ENCODE data around the gene WNT16.
"Not testable (repeated sequence)": the region's sequence is repeated elsewhere in the genome, so short reads cannot be mapped to it uniquely, and the experiment has no call there.

WNT16 gene

GRCh38 chr7:121300685-121301420 is 27.9 kb upstream of the WNT16 start:
- H3K4me1 Mint-ChIP-seq = peaks cover 22% of the 10 kb centered on the region
- H3K27me3 Mint-ChIP-seq = no peaks in the 10 kb centered on the region
- H3K36me3 Mint-ChIP-seq = peaks cover 23% of the 10 kb centered on the region
- no peak for ATAC-seq (ENCODE audit: low read depth)
- peak overlapping the region; percentile 72 for H3K27ac Mint-ChIP-seq
- DNase-seq (ENCODE audit: low spot score in 2 of 2) = no peak
- peaks cover 2% of the 10 kb centered on the region for H3K9me3 Mint-ChIP-seq
- no peak overlapping the region for H3K4me3 Mint-ChIP-seq

GRCh38 chr7:121301446-121302213 is 27.2 kb upstream of the WNT16 start:
- Mint-ChIP-seq H3K4me3 (peak overlapping the region; percentile 16), H3K9me3 (peaks cover 2% of the 10 kb centered on the region), H3K4me1 (peaks cover 27% of the 10 kb centered on the region), H3K27me3 (no peaks in the 10 kb centered on the region), H3K36me3 (peaks cover 27% of the 10 kb centered on the region), H3K27ac (peak overlapping the region; percentile 72)
- ATAC-seq (ENCODE audit: low read depth) (no peak), DNase-seq (ENCODE audit: low spot score in 2 of 2) (no peak)

- Mint-ChIP-seq H3K27me3 (no peaks in the 10 kb centered on the region), H3K4me3 (peak overlapping the region; percentile 62), H3K27ac (peak overlapping the region; percentile 72), H3K4me1 (peaks cover 32% of the 10 kb centered on the region), H3K36me3 (peaks cover 31% of the 10 kb centered on the region), H3K9me3 (peaks cover 2% of the 10 kb centered on the region)
- ATAC-seq (ENCODE audit: low read depth) = peak; percentile 96
- peak; percentile 30 to 56 for DNase-seq (ENCODE audit: low spot score in 2 of 2)
Measured at GRCh38 chr7:121302214-121302745, 26.5 kb upstream of the WNT16 start.

- no peaks in the 10 kb centered on the region for H3K27me3 Mint-ChIP-seq
- H3K4me3 Mint-ChIP-seq = no peak overlapping the region
- DNase-seq (ENCODE audit: low spot score in 2 of 2) (no peak), ATAC-seq (ENCODE audit: low read depth) (no peak)
- H3K27ac Mint-ChIP-seq = no peak overlapping the region
- peaks cover 36% of the 10 kb centered on the region for H3K36me3 Mint-ChIP-seq
- H3K9me3 Mint-ChIP-seq = peaks cover 2% of the 10 kb centered on the region
- H3K4me1 Mint-ChIP-seq = peaks cover 35% of the 10 kb centered on the region
Measured at GRCh38 chr7:121303422-121304101, 25.2 kb upstream of the WNT16 start.

- Mint-ChIP-seq H3K27ac (no peak overlapping the region), H3K9me3 (peaks cover 2% of the 10 kb centered on the region), H3K27me3 (no peaks in the 10 kb centered on the region), H3K4me1 (peaks cover 35% of the 10 kb centered on the region), H3K36me3 (peaks cover 40% of the 10 kb centered on the region), H3K4me3 (no peak overlapping the region)
- DNase-seq (ENCODE audit: low spot score in 2 of 2) = no peak
- ATAC-seq (ENCODE audit: low read depth) = no peak
Measured at GRCh38 chr7:121304102-121304658, 24.6 kb upstream of the WNT16 start.

- DNase-seq (ENCODE audit: low spot score in 2 of 2) (no peak), ATAC-seq (ENCODE audit: low read depth) (no peak)
- H3K27me3 Mint-ChIP-seq = no peaks in the 10 kb centered on the region
- no peak overlapping the region for H3K4me3 Mint-ChIP-seq
- no peak overlapping the region for H3K27ac Mint-ChIP-seq
- H3K4me1 Mint-ChIP-seq = peaks cover 37% of the 10 kb centered on the region
- H3K36me3 Mint-ChIP-seq = peaks cover 48% of the 10 kb centered on the region
- peaks cover 4% of the 10 kb centered on the region for H3K9me3 Mint-ChIP-seq
Measured at GRCh38 chr7:121305109-121305508, 23.7 kb upstream of the WNT16 start.

GRCh38 chr7:121306565-121306964 is 22.2 kb upstream of the WNT16 start:
- Mint-ChIP-seq H3K9me3 (peaks cover 12% of the 10 kb centered on the region), H3K4me3 (no peak overlapping the region), H3K27ac (peak overlapping the region; percentile 57), H3K4me1 (peaks cover 41% of the 10 kb centered on the region), H3K36me3 (peaks cover 50% of the 10 kb centered on the region), H3K27me3 (no peaks in the 10 kb centered on the region)
- ATAC-seq (ENCODE audit: low read depth) = no peak
- no peak for DNase-seq (ENCODE audit: low spot score in 2 of 2)

- no peak for DNase-seq (ENCODE audit: low spot score in 2 of 2)
- Mint-ChIP-seq H3K36me3 (peaks cover 51% of the 10 kb centered on the region), H3K4me1 (peaks cover 38% of the 10 kb centered on the region), H3K9me3 (peaks cover 12% of the 10 kb centered on the region), H3K27me3 (no peaks in the 10 kb centered on the region), H3K4me3 (no peak overlapping the region), H3K27ac (peak overlapping the region; percentile 57)
- ATAC-seq (ENCODE audit: low read depth) = no peak
Measured at GRCh38 chr7:121307021-121307574, 21.7 kb upstream of the WNT16 start.

GRCh38 chr7:121313220-121313792 is 15.5 kb upstream of the WNT16 start:
- H3K4me1 Mint-ChIP-seq = peaks cover 49% of the 10 kb centered on the region
- peak overlapping the region; percentile 75 for H3K4me3 Mint-ChIP-seq
- H3K27ac Mint-ChIP-seq = peak overlapping the region; percentile 91
- DNase-seq (ENCODE audit: low spot score in 2 of 2) (no peak), ATAC-seq (ENCODE audit: low read depth) (no peak)
- H3K27me3 Mint-ChIP-seq = no peaks in the 10 kb centered on the region
- peaks cover 48% of the 10 kb centered on the region for H3K36me3 Mint-ChIP-seq
- peaks cover 15% of the 10 kb centered on the region for H3K9me3 Mint-ChIP-seq

- Mint-ChIP-seq H3K9me3 (peaks cover 15% of the 10 kb centered on the region), H3K4me3 (peak overlapping the region; percentile 75), H3K36me3 (peaks cover 46% of the 10 kb centered on the region), H3K27me3 (no peaks in the 10 kb centered on the region), H3K27ac (peak overlapping the region; percentile 91), H3K4me1 (peaks cover 52% of the 10 kb centered on the region)
- DNase-seq (ENCODE audit: low spot score in 2 of 2) (peak in 1 of 2 donors; percentile 41), ATAC-seq (ENCODE audit: low read depth) (peak; percentile 93)
Measured at GRCh38 chr7:121313793-121314676, 14.8 kb upstream of the WNT16 start.

- peaks cover 12% of the 10 kb centered on the region for H3K9me3 Mint-ChIP-seq
- H3K36me3 Mint-ChIP-seq = peaks cover 37% of the 10 kb centered on the region
- H3K4me3 Mint-ChIP-seq = peak overlapping the region; percentile 19
- H3K27ac Mint-ChIP-seq = peak overlapping the region; percentile 91
- ATAC-seq (ENCODE audit: low read depth); DNase-seq (ENCODE audit: low spot score in 2 of 2); H3K27me3 Mint-ChIP-seq: not testable (repeated sequence)
- peaks cover 53% of the 10 kb centered on the region for H3K4me1 Mint-ChIP-seq
Measured at GRCh38 chr7:121315170-121315569, 13.6 kb upstream of the WNT16 start.

GRCh38 chr7:121322460-121322859 is 6.3 kb upstream of the WNT16 start:
- Mint-ChIP-seq H3K4me1 (peaks cover 33% of the 10 kb centered on the region), H3K27me3 (no peaks in the 10 kb centered on the region), H3K27ac (no peak overlapping the region), H3K36me3 (peaks cover 39% of the 10 kb centered on the region), H3K4me3 (no peak overlapping the region), H3K9me3 (no peaks in the 10 kb centered on the region)
- no peak for DNase-seq (ENCODE audit: low spot score in 2 of 2)
- no peak for ATAC-seq (ENCODE audit: low read depth)
